Psoas muscle (tissue), 8 donors: ENCODE data around the gene CRISPLD2. TPM values are rescaled to one million over a fixed set of nuclear protein-coding genes. Genes with fewer than 3 reads are reported as not detected.

Experiments
- ATAC-seq, 4 donors: fragments of 200-7000 bp; cut with Tn5 transposase; one replicate each; pipeline ENCODE4 v1.9.1; 2020; ENCODE audit warnings: moderate library complexity in 3 of 4, mild to moderate bottlenecking in 2 of 4
- DNase-seq, 2 donors: peaks; one replicate each; pipeline ENCODE4 v3.0.0-alpha.2; 2020
- H3K27ac ChIP-seq: fragments of 200-600 bp; one replicate; pipeline ENCODE4 v1.8.0; 2022
- H3K27me3 ChIP-seq, 3 donors: fragments of 200-600 bp in 1 of 3; one replicate each; pipeline versions ENCODE4 v1.6.1 to v1.8.0; 2013 to 2022; ENCODE audit warnings: low read length in 2 of 3, mild to moderate bottlenecking in 2 of 3, moderate library complexity in 1 of 3; ENCODE audit not compliant: insufficient read depth in 3 of 3
- H3K36me3 ChIP-seq, 2 donors: fragments of 200-600 bp in 1 of 2; one replicate each; pipeline versions ENCODE4 v1.6.1 to v1.8.0; 2013 to 2022; ENCODE audit warnings: low read depth in 1 of 2, mild to moderate bottlenecking in 1 of 2, moderate library complexity in 1 of 2; ENCODE audit not compliant: insufficient read depth in 1 of 2
- H3K4me1 ChIP-seq: fragments of 200-600 bp; one replicate; pipeline ENCODE4 v1.8.0; 2022
- H3K4me3 ChIP-seq: fragments of 200-600 bp; one replicate; pipeline ENCODE4 v1.8.0; 2022; ENCODE audit warnings: mild to moderate bottlenecking
- H3K9me3 ChIP-seq: fragments of 200-600 bp; one replicate; pipeline ENCODE4 v1.8.0; 2022
- CTCF ChIP-seq: fragments of 200-600 bp; IDR thresholded peaks from one replicate; pipeline ENCODE4 v1.8.0; 2022; ENCODE audit warnings: antibody characterized with exemption
- WGBS, 3 donors: extraction: QIAGEN DNeasy Blood & Tissue Kit; methylation state at CpG; one replicate each; pipeline versions ENCODE4 v1.1.6 to v1.1.7; 2013; 5-methylcytosine and 5-hydroxymethylcytosine counted together
- intact Hi-C, 2 donors: fragments of 100-400 bp; cut with DNase I; formaldehyde crosslinking; loops; one replicate each; pipeline versions ENCODE4 v1.11.0 to v1.14.2; 2022
- polyA plus RNA-seq, 3 donors: library from polyadenylated mRNA; stranded (reverse); fragments of 200-250 nt; gene quantifications; one replicate each; pipeline ENCODE4 v1.2.3, GENCODE V29; 2013
- total RNA-seq, 4 donors: library from RNA; stranded (reverse); fragmentation: NEBNext Ultra II Directional in 2 of 4; extraction: Animal tissue kit (Norgen Biotek cat#: 25700) in 2 of 4; gene quantifications; one replicate each; pipeline versions ENCODE4 v1.2.1 to v1.2.4, GENCODE V29; 2021 to 2023
- donor health status: healthy with polysubstance abuse.
- donor health status: DM: no; HTN: no; CAD: no; lungs with moderate emphysema.
- donor health status: Bipolar disorder and iron deficiency.
- donor health status: healthy.
- donor health status: DM: yes; HTN: yes; CAD: no.
- donor health status: DM: no; HTN: no; CAD: no.
- donor health status: DM: no; HTN: no; CAD: no.
- donor health status: DM: yes; HTN: yes; CAD: no.

The CRISPLD2 gene
- total and polyA plus RNA-seq, 7 donors = 7.1 to 28.6 (median 11.5) TPM

- Histone ChIP-seq H3K27me3 (peaks cover 0 to 5% (median 5%) of the 10 kb centered on the region in 3 donors), H3K4me1 (peaks cover 23% of the 10 kb centered on the region), H3K9me3 (no peaks in the 10 kb centered on the region), H3K27ac (peak overlapping the region; percentile 36), H3K4me3 (no peak overlapping the region), H3K36me3 (no peaks in the 10 kb centered on the region)
- DNase-seq (peak; percentile 60 to 92), ATAC-seq (peak; percentile 35 to 64 (median 44))
- intact Hi-C loops = loop anchor here (1.0 to 5.0 kb wide), 5 partner anchors 28 to 277 kb away; partner anchors contain the start of gene KLHL36 (in 1 of the 2)
- TF ChIP-seq CTCF = no peak
- WGBS, 3 donors = 21 to 37% (median 25%) methylated on average over 23 of the region's 23 CpGs
Measured at GRCh38 chr16:84924331-84925091, 104.7 kb downstream of the CRISPLD2 start.

- Histone ChIP-seq H3K9me3 (no peaks in the 10 kb centered on the region), H3K36me3 (no peaks in the 10 kb centered on the region), H3K27ac (no peak overlapping the region), H3K4me1 (peaks cover 23% of the 10 kb centered on the region), H3K4me3 (no peak overlapping the region), H3K27me3 (peaks cover 0 to 3% (median 0%) of the 10 kb centered on the region in 3 donors)
- intact Hi-C loops = loop anchor here (1.0 to 5.0 kb wide), 4 partner anchors 27 to 47 kb away; no protein-coding TSS in a partner anchor
- peak; percentile 96 for TF ChIP-seq CTCF
- DNase-seq (peak; percentile 74 to 89), ATAC-seq (peak; percentile 48 to 76 (median 68))
- 57 to 65% (median 63%) methylated on average over 11 of the region's 11 CpGs for WGBS, 3 donors
Measured at GRCh38 chr16:84925092-84925772, 105.4 kb downstream of the CRISPLD2 start.

- ATAC-seq (no peak), DNase-seq (no peak)
- no peak overlapping the region for H3K27ac ChIP-seq
- H3K27me3 ChIP-seq = peaks cover 0 to 3% (median 0%) of the 10 kb centered on the region in 3 donors
- TF ChIP-seq CTCF = no peak
- 75 to 86% (median 76%) methylated on average over 19 of the region's 19 CpGs for WGBS, 3 donors
- H3K4me1 ChIP-seq = peaks cover 23% of the 10 kb centered on the region
- H3K4me3 ChIP-seq = no peak overlapping the region
- no peaks in the 10 kb centered on the region for H3K36me3 ChIP-seq
- no peaks in the 10 kb centered on the region for H3K9me3 ChIP-seq
- intact Hi-C loops = loop anchor here (1.0 to 5.0 kb wide), 4 partner anchors 26 to 46 kb away; no protein-coding TSS in a partner anchor
Measured at GRCh38 chr16:84925773-84926372, 106.1 kb downstream of the CRISPLD2 start.

DNA sequence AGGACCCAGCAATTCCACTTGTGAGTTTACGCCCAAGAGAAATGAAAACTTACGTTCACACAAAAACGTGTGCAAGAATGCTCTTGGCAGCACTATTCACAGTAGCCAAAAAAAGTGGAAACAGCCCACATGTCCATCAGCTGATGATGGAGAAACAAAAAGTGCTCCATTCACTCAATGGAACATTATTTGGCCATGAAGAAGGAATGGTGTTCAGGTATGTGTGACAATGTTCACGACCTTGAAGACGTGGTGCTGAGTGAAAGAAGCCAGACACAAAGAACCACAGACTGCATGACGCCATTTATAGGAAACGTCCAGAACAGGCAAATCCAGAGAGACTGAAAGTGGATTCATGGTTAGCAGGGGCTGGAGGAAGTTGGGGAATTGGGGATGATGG lies 106.7 kb downstream of the CRISPLD2 start:
- intact Hi-C loops = loop anchor here in 1 of 2 donors (5.0 kb wide), 1 partner anchor 46 kb away; no protein-coding TSS in a partner anchor
- 42 to 87% (median 45%) methylated on average over 7 of the region's 7 CpGs for WGBS, 3 donors
- no peaks in the 10 kb centered on the region for H3K9me3 ChIP-seq
- H3K4me3 ChIP-seq = no peak overlapping the region
- peaks cover 0 to 2% (median 0%) of the 10 kb centered on the region in 3 donors for H3K27me3 ChIP-seq
- H3K36me3 ChIP-seq = no peaks in the 10 kb centered on the region
- peaks cover 23% of the 10 kb centered on the region for H3K4me1 ChIP-seq
- H3K27ac ChIP-seq = no peak overlapping the region
- no peak for ATAC-seq
- no peak for DNase-seq
- TF ChIP-seq CTCF = no peak
